Stimulated activated naive B cell treated with anti-CD40 and anti-IgM and Interleukin-4, amounts not matched to agents 10 μg/mL and 1 μg/mL and 100 μg/mL, for 72 hours (primary cell): ENCODE data around the gene TNS3.

Experiments used
- ATAC-seq, 2 donors: fragments of 150-1000 bp; cut with Tn5 transposase; replicated peaks; 2 replicates each; pipeline ENCODE4 v1.10.0; 2021; ENCODE audit warnings: moderate library complexity in 1 of 2
- DNase-seq: peaks from one replicate; pipeline ENCODE4 v3.0.0; 2021
- H3K27ac Mint-ChIP-seq: one replicate; pipeline ENCODE4 v1.8.0; 2022; ENCODE audit warnings: mild to moderate bottlenecking, mixed read lengths
- H3K27me3 Mint-ChIP-seq, 2 donors: one replicate each; pipeline ENCODE4 v1.8.0; 2022; ENCODE audit warnings: mixed read lengths in 2 of 2
- H3K36me3 Mint-ChIP-seq, 2 donors: one replicate each; pipeline ENCODE4 v1.8.0; 2022; ENCODE audit warnings: mixed read lengths in 2 of 2, mild to moderate bottlenecking in 1 of 2
- H3K4me1 Mint-ChIP-seq, 2 donors: one replicate each; pipeline ENCODE4 v1.8.0; 2022; ENCODE audit warnings: mixed read lengths in 2 of 2, mild to moderate bottlenecking in 1 of 2
- H3K4me3 Mint-ChIP-seq, 2 donors: one replicate each; pipeline ENCODE4 v1.8.0; 2022; ENCODE audit warnings: mild to moderate bottlenecking in 2 of 2, mixed read lengths in 2 of 2, moderate library complexity in 1 of 2
- H3K9me3 Mint-ChIP-seq, 2 donors: one replicate each; pipeline ENCODE4 v1.8.0; 2022; ENCODE audit warnings: mixed read lengths in 2 of 2, mild to moderate bottlenecking in 1 of 2

Gene TNS3

GRCh38 chr7:47253650-47254080, 328.2 kb downstream of the TNS3 start:
- Mint-ChIP-seq H3K36me3 (no peaks in the 10 kb centered on the region), H3K27me3 (no peaks in the 10 kb centered on the region), H3K4me3 (peak overlapping the region; percentile 72 to 85), H3K27ac (peak overlapping the region; percentile 47), H3K9me3 (peaks cover 8 to 12% of the 10 kb centered on the region in 2 donors), H3K4me1 (peaks cover 31 to 33% of the 10 kb centered on the region in 2 donors)
- DNase-seq (peak; percentile 11), ATAC-seq (peak; percentile 63 to 66)

GRCh38 chr7:47252675-47253074, 329.2 kb downstream of the TNS3 start:
- Mint-ChIP-seq H3K36me3 (no peaks in the 10 kb centered on the region), H3K4me1 (peaks cover 31 to 33% of the 10 kb centered on the region in 2 donors)

GRCh38 chr7:47249361-47249760, 332.6 kb downstream of the TNS3 start:
- Mint-ChIP-seq H3K27me3 (no peaks in the 10 kb centered on the region), H3K9me3 (peaks cover 8 to 12% of the 10 kb centered on the region in 2 donors), H3K4me3 (no peak overlapping the region), H3K4me1 (peaks cover 10 to 12% of the 10 kb centered on the region in 2 donors), H3K27ac (no peak overlapping the region), H3K36me3 (no peaks in the 10 kb centered on the region)
- no peak for DNase-seq
- ATAC-seq, result no peak

More at GRCh38 chr7:47252675-47253074, 329.2 kb downstream of the TNS3 start:
- Mint-ChIP-seq H3K9me3 (peaks cover 8 to 12% of the 10 kb centered on the region in 2 donors), H3K4me3 (no peak overlapping the region), H3K27ac (no peak overlapping the region), H3K27me3 (no peaks in the 10 kb centered on the region)
- DNase-seq, result no peak
- no peak for ATAC-seq

GRCh38 chr7:47248797-47249196, 333.1 kb downstream of the TNS3 start:
- no peaks in the 10 kb centered on the region for H3K36me3 Mint-ChIP-seq
- ATAC-seq, result no peak

GRCh38 chr7:47247132-47247531, 334.8 kb downstream of the TNS3 start:
- ATAC-seq (no peak), DNase-seq (no peak)
- no peak overlapping the region for H3K27ac Mint-ChIP-seq
- no peaks in the 10 kb centered on the region for H3K4me1 Mint-ChIP-seq
- no peak overlapping the region for H3K4me3 Mint-ChIP-seq
- no peaks in the 10 kb centered on the region for H3K36me3 Mint-ChIP-seq
- H3K27me3 Mint-ChIP-seq, result no peaks in the 10 kb centered on the region
- H3K9me3 Mint-ChIP-seq, result peaks cover 4 to 7% of the 10 kb centered on the region in 2 donors

More at GRCh38 chr7:47248797-47249196, 333.1 kb downstream of the TNS3 start:
- no peak for DNase-seq
- H3K4me1 Mint-ChIP-seq, result peaks cover 7 to 8% of the 10 kb centered on the region in 2 donors
- H3K27me3 Mint-ChIP-seq, result no peaks in the 10 kb centered on the region
- no peak overlapping the region for H3K27ac Mint-ChIP-seq
- H3K9me3 Mint-ChIP-seq, result peaks cover 8 to 12% of the 10 kb centered on the region in 2 donors
- H3K4me3 Mint-ChIP-seq, result no peak overlapping the region

- Mint-ChIP-seq H3K4me3 (no peak overlapping the region), H3K27ac (no peak overlapping the region), H3K9me3 (peaks cover 0 to 2% of the 10 kb centered on the region in 2 donors), H3K4me1 (no peaks in the 10 kb centered on the region), H3K36me3 (no peaks in the 10 kb centered on the region), H3K27me3 (no peaks in the 10 kb centered on the region)
- no peak for ATAC-seq
- DNase-seq, result no peak
These were observed 337.2 kb downstream of the TNS3 start for GRCh38 chr7:47244692-47245091.

GRCh38 chr7:47241112-47242065, 340.5 kb downstream of the TNS3 start:
- DNase-seq (no peak), ATAC-seq (no peak)
- Mint-ChIP-seq H3K27me3 (no peaks in the 10 kb centered on the region), H3K4me3 (no peak overlapping the region), H3K27ac (no peak overlapping the region), H3K4me1 (no peaks in the 10 kb centered on the region), H3K36me3 (no peaks in the 10 kb centered on the region), H3K9me3 (no peaks in the 10 kb centered on the region)

GRCh38 chr7:47239931-47240421, 341.9 kb downstream of the TNS3 start:
- Mint-ChIP-seq H3K4me1 (no peaks in the 10 kb centered on the region), H3K9me3 (no peaks in the 10 kb centered on the region), H3K36me3 (no peaks in the 10 kb centered on the region), H3K27ac (no peak overlapping the region), H3K4me3 (no peak overlapping the region), H3K27me3 (no peaks in the 10 kb centered on the region)
- ATAC-seq (no peak), DNase-seq (no peak)

GRCh38 chr7:47239034-47239433, 342.9 kb downstream of the TNS3 start:
- Mint-ChIP-seq H3K9me3 (no peaks in the 10 kb centered on the region), H3K36me3 (no peaks in the 10 kb centered on the region), H3K27me3 (no peaks in the 10 kb centered on the region), H3K4me3 (no peak overlapping the region), H3K27ac (no peak overlapping the region), H3K4me1 (no peaks in the 10 kb centered on the region)
- ATAC-seq (no peak), DNase-seq (no peak)

GRCh38 chr7:47236480-47237129, 345.3 kb downstream of the TNS3 start:
- Mint-ChIP-seq H3K9me3 (no peaks in the 10 kb centered on the region), H3K36me3 (no peaks in the 10 kb centered on the region), H3K27ac (no peak overlapping the region), H3K4me3 (no peak overlapping the region), H3K27me3 (no peaks in the 10 kb centered on the region), H3K4me1 (no peaks in the 10 kb centered on the region)
- DNase-seq (no peak), ATAC-seq (no peak)

- Mint-ChIP-seq H3K4me3 (no peak overlapping the region), H3K36me3 (no peaks in the 10 kb centered on the region), H3K4me1 (no peaks in the 10 kb centered on the region), H3K27me3 (no peaks in the 10 kb centered on the region), H3K27ac (no peak overlapping the region), H3K9me3 (no peaks in the 10 kb centered on the region)
- ATAC-seq (no peak), DNase-seq (no peak)
These were observed 347.9 kb downstream of the TNS3 start for GRCh38 chr7:47233996-47234395.

- Mint-ChIP-seq H3K9me3 (no peaks in the 10 kb centered on the region), H3K36me3 (no peaks in the 10 kb centered on the region), H3K4me3 (no peak overlapping the region), H3K27me3 (peaks cover 0 to under 1% of the 10 kb centered on the region in 2 donors), H3K4me1 (peaks cover 0 to 2% of the 10 kb centered on the region in 2 donors), H3K27ac (no peak overlapping the region)
- DNase-seq, result no peak
- no peak for ATAC-seq
These were observed 349.0 kb downstream of the TNS3 start for GRCh38 chr7:47232751-47233412.

- Mint-ChIP-seq H3K9me3 (peaks cover 0 to 2% of the 10 kb centered on the region in 2 donors), H3K27me3 (peaks cover 0 to 12% of the 10 kb centered on the region in 2 donors), H3K4me3 (no peak overlapping the region), H3K4me1 (peaks cover 12 to 15% of the 10 kb centered on the region in 2 donors), H3K36me3 (no peaks in the 10 kb centered on the region), H3K27ac (no peak overlapping the region)
- no peak for ATAC-seq
- DNase-seq, result no peak
These were observed 350.3 kb downstream of the TNS3 start for GRCh38 chr7:47231627-47232026.

- no peak for DNase-seq
- H3K4me1 Mint-ChIP-seq, result peaks cover 12 to 21% of the 10 kb centered on the region in 2 donors
- no peak overlapping the region for H3K4me3 Mint-ChIP-seq
- no peak overlapping the region for H3K27ac Mint-ChIP-seq
- no peaks in the 10 kb centered on the region for H3K36me3 Mint-ChIP-seq
- no peak for ATAC-seq
- peaks cover 0 to 12% of the 10 kb centered on the region in 2 donors for H3K27me3 Mint-ChIP-seq
- H3K9me3 Mint-ChIP-seq, result peaks cover 0 to 2% of the 10 kb centered on the region in 2 donors
These were observed 350.9 kb downstream of the TNS3 start for GRCh38 chr7:47231032-47231431.
